ENCODE data around the gene LASP1.
"Not testable (repeated sequence)": the region's sequence is repeated elsewhere in the genome, so short reads cannot be mapped to it uniquely, and the experiment has no call there.

The LASP1 gene

GRCh38 chr17:38851434-38851833 is 18.4 kb upstream of the LASP1 start:
- H4K20me1 ChIP-seq = peaks cover 61 to 69% (median 66%) of the 10 kb centered on the region in 11 experiments
- H3K9me3 ChIP-seq (replicated peaks in 1 of 11) = no peaks in the 10 kb centered on the region; a peak in 2 of 22 replicates
- peak overlapping the region; percentile 87 to 99 (median 94) for H3K9ac ChIP-seq
- peaks cover 63 to 67% (median 66%) of the 10 kb centered on the region in 11 experiments for H3K36me3 ChIP-seq
- H3K4me3 ChIP-seq = peak overlapping the region; percentile 71 to 95 (median 91)
- peak overlapping the region; percentile 92 to 99 (median 96) for H3K4me2 ChIP-seq
- no peak for TF ChIP-seq Cebpa-rat (IDR thresholded peaks at IDR 0.05)
- H3K4me1 ChIP-seq = peaks cover 31 to 43% (median 36%) of the 10 kb centered on the region in 10 experiments
- no peaks in the 10 kb centered on the region for H3K27me3 ChIP-seq
- H3K27ac ChIP-seq = peak overlapping the region in 10 of 11 experiments; percentile 16 to 98 (median 92); a peak in 19 of 22 replicates

- H3K36me3 ChIP-seq = peaks cover 50 to 53% (median 52%) of the 10 kb centered on the region in 11 experiments
- H4K20me1 ChIP-seq = peaks cover 51 to 55% (median 53%) of the 10 kb centered on the region in 11 experiments
These were observed 17.0 kb upstream of the LASP1 start for GRCh38 chr17:38852771-38853291.

DNA sequence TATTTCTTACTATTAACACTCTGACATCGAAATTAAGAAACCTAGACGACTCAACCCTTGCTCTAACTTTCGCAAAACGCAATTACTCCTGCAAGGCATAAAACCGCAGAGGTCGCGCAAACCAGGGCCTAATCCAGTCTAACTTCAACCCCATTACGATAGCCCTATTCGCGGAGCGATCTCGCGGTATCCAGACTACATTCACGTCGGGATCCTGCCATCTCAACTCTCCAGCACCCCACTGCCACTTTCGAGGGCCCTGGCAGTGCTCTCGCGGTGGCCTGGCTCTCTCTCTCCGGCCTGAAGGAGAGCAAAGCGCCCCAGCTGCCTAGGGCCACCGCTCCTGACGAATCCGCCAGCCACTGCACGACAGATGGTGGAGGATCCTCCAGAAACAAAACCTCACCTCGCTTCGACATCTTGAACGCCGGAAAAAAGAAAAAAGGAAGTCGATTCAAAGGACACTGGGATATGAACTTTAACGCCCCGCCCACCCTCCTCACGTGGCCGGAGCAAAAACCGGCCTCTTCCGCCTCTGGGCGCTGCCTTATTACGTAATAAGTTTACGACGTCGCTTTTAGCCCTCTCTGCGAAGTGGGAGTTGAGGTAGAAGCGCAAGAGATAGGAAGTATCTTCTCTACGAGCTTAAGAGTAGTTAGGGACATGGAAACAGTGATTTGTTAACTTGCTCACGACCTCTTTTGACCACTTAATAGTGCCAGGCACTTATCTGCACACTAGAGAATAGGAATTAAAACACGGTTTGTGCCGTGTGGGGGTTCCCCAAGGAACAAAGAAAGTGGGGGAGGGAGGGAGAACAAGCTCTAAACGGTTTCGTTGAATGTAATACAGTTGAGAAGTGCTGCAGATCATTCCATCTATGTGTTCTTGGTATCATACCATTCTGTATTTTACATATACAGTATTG is 16.3 kb upstream of the LASP1 start, which contains the start of gene RPL23:
Gene RPL23 (minus strand): TSS at position 430 of the 928 bp plus-strand sequence. CDS start 11 bp downstream, at position 419.
- no peaks in the 10 kb centered on the region; a peak in 2 of 22 replicates for H3K9me3 ChIP-seq (replicated peaks in 1 of 11)
- peak within 1 kb of the TSS; percentile 87 to 99 (median 94) for H3K9ac ChIP-seq
- peak within 1 kb of the TSS; percentile 92 to 99 (median 96) for H3K4me2 ChIP-seq
- H3K4me1 ChIP-seq = peaks cover 31 to 56% (median 43%) of the 10 kb centered on the region in 10 experiments
- H3K4me3 ChIP-seq = peak within 1 kb of the TSS; percentile 71 to 95 (median 91)
- peak within 1 kb of the TSS; percentile 86 to 98 (median 92) for H3K27ac ChIP-seq
- H3K36me3 ChIP-seq = peaks cover 43 to 46% (median 45%) of the 10 kb centered on the region in 11 experiments
- peak in 10 of 11 experiments; percentile 50 to 95 (median 79); a peak in 16 of 22 replicates for TF ChIP-seq Cebpa-rat (IDR thresholded peaks at IDR 0.05)
- H4K20me1 ChIP-seq = peaks cover 44 to 48% (median 45%) of the 10 kb centered on the region in 11 experiments
- no peaks in the 10 kb centered on the region for H3K27me3 ChIP-seq

More at GRCh38 chr17:38852771-38853291, 17.0 kb upstream of the LASP1 start:
- Histone ChIP-seq H3K27me3 (no peaks in the 10 kb centered on the region), H3K27ac (peak overlapping the region; percentile 86 to 98 (median 92)), H3K4me3 (peak overlapping the region; percentile 71 to 95 (median 91)), H3K4me2 (peak overlapping the region; percentile 92 to 99 (median 96)), H3K4me1 (peaks cover 31 to 51% (median 42%) of the 10 kb centered on the region in 10 experiments), H3K9ac (peak overlapping the region; percentile 87 to 99 (median 94)), H3K9me3 (replicated peaks in 1 of 11) (no peaks in the 10 kb centered on the region; a peak in 2 of 22 replicates)
- TF ChIP-seq Cebpa-rat (IDR thresholded peaks at IDR 0.05) = no peak

GRCh38 chr17:38855101-38855714 is 14.7 kb upstream of the LASP1 start:
- Histone ChIP-seq H3K4me1 (peaks cover 22 to 43% (median 32%) of the 10 kb centered on the region in 10 experiments), H3K27ac (peak overlapping the region in 5 of 11 experiments; percentile 90 to 98 (median 96); a peak in 4 of 22 replicates), H3K36me3 (peaks cover 27 to 29% (median 28%) of the 10 kb centered on the region in 11 experiments), H4K20me1 (peaks cover 27 to 32% (median 29%) of the 10 kb centered on the region in 11 experiments)
- not testable (repeated sequence) for H3K27me3 ChIP-seq; H3K9me3 ChIP-seq (replicated peaks in 1 of 11); H3K4me3 ChIP-seq; H3K4me2 ChIP-seq; H3K9ac ChIP-seq

DNA sequence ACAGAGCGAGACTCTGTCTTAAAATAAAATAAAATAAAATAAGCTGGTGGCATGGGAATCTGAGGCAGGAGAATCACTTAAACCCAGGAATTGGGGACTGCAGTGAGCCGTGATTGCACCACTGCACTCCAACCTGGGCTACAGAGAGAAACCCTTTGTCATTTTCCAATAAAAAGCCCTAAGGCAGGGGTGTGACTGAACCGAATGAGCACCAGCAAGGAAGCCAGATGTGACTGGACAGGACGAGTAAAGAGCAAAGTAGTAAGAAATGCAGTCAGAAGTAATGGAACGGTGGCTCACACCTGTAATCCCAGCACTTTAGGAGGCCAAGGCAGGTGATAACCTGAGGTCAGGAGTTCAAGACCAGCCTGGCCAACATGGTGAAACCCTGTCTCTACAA is 12.6 kb upstream of the LASP1 start:
- H3K27ac ChIP-seq = no peak overlapping the region
- no peak for TF ChIP-seq Cebpa-rat (IDR thresholded peaks at IDR 0.05)
- peaks cover 7 to 11% (median 8%) of the 10 kb centered on the region in 11 experiments for H4K20me1 ChIP-seq
- H3K27me3 ChIP-seq = no peaks in the 10 kb centered on the region
- H3K4me1 ChIP-seq = peaks cover 5 to 27% (median 16%) of the 10 kb centered on the region in 10 experiments; a peak in 19 of 20 replicates
- peaks cover 6 to 9% (median 8%) of the 10 kb centered on the region in 11 experiments for H3K36me3 ChIP-seq
- H3K9me3 ChIP-seq (replicated peaks in 1 of 11) = no peaks in the 10 kb centered on the region; a peak in 2 of 22 replicates
- H3K9ac ChIP-seq = no peak overlapping the region
- H3K4me2 ChIP-seq = peak overlapping the region in 5 of 11 experiments; percentile 0 to 77 (median 30); a peak in 8 of 22 replicates
- no peak overlapping the region for H3K4me3 ChIP-seq

DNA sequence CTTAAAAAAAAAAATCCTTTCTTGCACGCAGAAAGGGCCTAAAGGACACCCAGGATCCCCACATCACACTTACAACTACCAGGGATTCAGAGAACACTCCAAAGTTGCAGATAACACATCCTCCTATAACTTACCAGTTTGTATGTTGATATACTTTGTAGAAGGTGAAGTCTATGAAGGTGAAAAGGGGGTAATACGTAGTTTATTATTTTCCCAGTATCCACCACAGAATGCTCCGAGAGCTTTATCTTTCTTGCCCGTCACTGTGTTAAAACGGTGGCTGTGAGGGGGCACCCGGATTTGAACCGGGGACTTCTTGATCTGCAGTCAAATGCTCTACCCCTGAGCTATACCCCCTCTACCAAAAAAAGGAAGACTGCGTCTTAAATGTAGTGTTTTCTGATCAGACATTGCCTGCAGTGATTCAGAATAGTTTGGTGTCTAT is 8.4 kb upstream of the LASP1 start:
- Histone ChIP-seq H3K27me3 (no peaks in the 10 kb centered on the region), H3K4me3 (no peak overlapping the region), H3K4me2 (no peak overlapping the region), H3K27ac (no peak overlapping the region), H3K36me3 (no peaks in the 10 kb centered on the region), H3K9ac (no peak overlapping the region), H3K9me3 (replicated peaks in 1 of 11) (no peaks in the 10 kb centered on the region), H4K20me1 (no peaks in the 10 kb centered on the region), H3K4me1 (peaks cover 15 to 48% (median 30%) of the 10 kb centered on the region in 10 experiments)
- no peak for TF ChIP-seq Cebpa-rat (IDR thresholded peaks at IDR 0.05)

- H3K36me3 ChIP-seq = no peaks in the 10 kb centered on the region
- H3K4me2 ChIP-seq = peak overlapping the region in 3 of 11 experiments; percentile 57 to 65 (median 62); a peak in 2 of 22 replicates
- no peak overlapping the region for H3K4me3 ChIP-seq
- H4K20me1 ChIP-seq = no peaks in the 10 kb centered on the region
- H3K27me3 ChIP-seq = no peaks in the 10 kb centered on the region
- H3K9ac ChIP-seq = no peak overlapping the region
- H3K9me3 ChIP-seq (replicated peaks in 1 of 11) = no peaks in the 10 kb centered on the region
- no peak for TF ChIP-seq Cebpa-rat (IDR thresholded peaks at IDR 0.05)
- peaks cover 24 to 56% (median 41%) of the 10 kb centered on the region in 10 experiments for H3K4me1 ChIP-seq
- peak overlapping the region in 2 of 11 experiments; percentile 60 to 62; a peak in 2 of 22 replicates for H3K27ac ChIP-seq
These were observed 5.0 kb upstream of the LASP1 start for GRCh38 chr17:38864636-38865398.

Measured in BLaER1 treated with 17β-estradiol and CSF1 and Interleukin-3, amounts not matched to agents 10 nM and 100 nM (cell line).